ENCODE measurements around the gene FEN1. TPM values are rescaled to one million over a fixed set of nuclear protein-coding genes. Genes with fewer than 3 reads are reported as not detected.

The FEN1 gene
- total and polyA plus RNA-seq, 2 of the 8 experiments (the other 6 are each of a cell fraction or from before 2014, with no cell fraction given), result 52.6 to 86.1 TPM

- no peak for TF ChIP-seq CHD7 (IDR thresholded peaks at IDR 0.05; ENCODE audit: insufficient replicate concordance, low read length)
- TF ChIP-seq, protein P1, sequence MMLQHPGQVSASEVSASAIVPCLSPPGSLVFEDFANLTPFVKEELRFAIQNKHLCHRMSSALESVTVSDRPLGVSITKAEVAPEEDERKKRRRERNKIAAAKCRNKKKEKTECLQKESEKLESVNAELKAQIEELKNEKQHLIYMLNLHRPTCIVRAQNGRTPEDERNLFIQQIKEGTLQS (IDR thresholded peaks at IDR 0.05; ENCODE audit: insufficient read depth, low read depth, low read length), result no peak
- TF ChIP-seq, protein P2, sequence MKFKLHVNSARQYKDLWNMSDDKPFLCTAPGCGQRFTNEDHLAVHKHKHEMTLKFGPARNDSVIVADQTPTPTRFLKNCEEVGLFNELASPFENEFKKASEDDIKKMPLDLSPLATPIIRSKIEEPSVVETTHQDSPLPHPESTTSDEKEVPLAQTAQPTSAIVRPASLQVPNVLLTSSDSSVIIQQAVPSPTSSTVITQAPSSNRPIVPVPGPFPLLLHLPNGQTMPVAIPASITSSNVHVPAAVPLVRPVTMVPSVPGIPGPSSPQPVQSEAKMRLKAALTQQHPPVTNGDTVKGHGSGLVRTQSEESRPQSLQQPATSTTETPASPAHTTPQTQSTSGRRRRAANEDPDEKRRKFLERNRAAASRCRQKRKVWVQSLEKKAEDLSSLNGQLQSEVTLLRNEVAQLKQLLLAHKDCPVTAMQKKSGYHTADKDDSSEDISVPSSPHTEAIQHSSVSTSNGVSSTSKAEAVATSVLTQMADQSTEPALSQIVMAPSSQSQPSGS (IDR thresholded peaks at IDR 0.05; ENCODE audit: low read length), result no peak
- no peak for TF ChIP-seq KDM4A (IDR thresholded peaks at IDR 0.05; ENCODE audit: low read depth, low read length, severe bottlenecking)
Measured at GRCh38 chr11:61774411-61774810, 18.3 kb upstream of the FEN1 start (continued).
